A673 (cell line): ENCODE measurements around the gene CMTM4. TPM values are rescaled to one million over a fixed set of nuclear protein-coding genes. Genes with fewer than 3 reads are reported as not detected.
A peak's percentile ranks its signal among the peaks of the same experiment; 100 is the strongest.

Experiments used
- BruUV-seq: library from RNA; stranded (reverse); fragments of 400-500 nt; replicated peaks from 2 replicates; lab custom pipeline; 2021; lab: Mats Ljungman, UMichigan
- CTCF ChIA-PET: fragments of 300-600 bp; sonication (Branson Sonifier 250); formaldehyde crosslinking; loops from one replicate; lab custom pipeline; 2022; ENCODE audit warnings: antibody characterized with exemption; lab: Charles Lee
- POLR2A ChIA-PET: fragments of 300-600 bp; sonication (Branson Sonifier 250); formaldehyde crosslinking; loops from one replicate; lab custom pipeline; 2022; ENCODE audit warnings: antibody characterized with exemption; ENCODE audit not compliant: low non-redundant PET; lab: Charles Lee
- DNase-seq: peaks from one replicate; pipeline ENCODE4 v3.0.0-alpha.2; 2015; ENCODE audit warnings: low spot score
- H3K27ac ChIP-seq: fragments of 200-600 bp; sonication (generic); 2 replicates; pipeline ENCODE4 v1.5.1; 2016; ENCODE audit warnings: mixed run types, low read depth, mild to moderate bottlenecking, mixed read lengths, antibody characterized with exemption, low read length; ENCODE audit not compliant: poor library complexity, severe bottlenecking
- H3K27me3 ChIP-seq: fragments of 200-600 bp; sonication (generic); replicated peaks from 2 replicates; pipeline ENCODE4 v1.6.1; 2017; ENCODE audit warnings: mixed run types, low read depth, mild to moderate bottlenecking, mixed read lengths, antibody characterized with exemption, low read length; ENCODE audit not compliant: insufficient read depth, poor library complexity
- H3K36me3 ChIP-seq: fragments of 200-600 bp; sonication (generic); 2 replicates; pipeline ENCODE4 v1.6.1; 2016; ENCODE audit warnings: mixed run types, mild to moderate bottlenecking, mixed read lengths, antibody characterized with exemption, low read length; ENCODE audit not compliant: insufficient read depth, poor library complexity, severe bottlenecking
- H3K4me1 ChIP-seq: fragments of 200-600 bp; sonication (generic); 2 replicates; pipeline ENCODE4 v1.6.1; 2017; ENCODE audit warnings: mixed run types, mild to moderate bottlenecking, mixed read lengths, antibody characterized with exemption, low read length; ENCODE audit not compliant: insufficient read depth, poor library complexity, severe bottlenecking
- H3K4me3 ChIP-seq: fragments of 200-600 bp; sonication (generic); 2 replicates; pipeline ENCODE4 v1.5.1; 2016; ENCODE audit warnings: low read depth, mixed run types, mild to moderate bottlenecking, mixed read lengths, low read length; ENCODE audit not compliant: poor library complexity, severe bottlenecking
- H3K9me3 ChIP-seq: fragments of 200-600 bp; sonication (generic); 2 replicates; pipeline ENCODE4 v1.6.1; 2016; ENCODE audit warnings: mixed run types, low read depth, mild to moderate bottlenecking, mixed read lengths, antibody characterized with exemption, low read length; ENCODE audit not compliant: poor library complexity, severe bottlenecking
- CTCF ChIP-seq: fragments of 300-800, 200-600 bp; sonication (generic); conservative IDR thresholded peaks from 2 replicates; pipeline ENCODE4 v1.5.1; 2017; ENCODE audit warnings: low read depth, mild to moderate bottlenecking, antibody characterized with exemption, low read length, moderate library complexity, mixed read lengths
- EZH2 ChIP-seq: fragments of 200-600 bp; sonication (generic); IDR thresholded peaks from 2 replicates; pipeline ENCODE4 v1.6.1; 2017; ENCODE audit warnings: borderline replicate concordance, low read depth, mild to moderate bottlenecking, mixed read lengths, antibody characterized with exemption, low read length; ENCODE audit not compliant: poor library complexity, severe bottlenecking
- intact Hi-C: fragments of 100-400 bp; cut with micrococcal nuclease; formaldehyde crosslinking; loops from one replicate; pipeline ENCODE4 v1.10.0; 2022; ENCODE audit not compliant: unreplicated experiment
- total RNA-seq: library from RNA; stranded (reverse); gene quantifications from 2 replicates; pipeline ENCODE4 v1.2.3, GENCODE V29; 2021

CMTM4 gene
- total RNA-seq, 1 experiment from 2014 or later, result 30.3 TPM

GRCh38 chr16:66660422-66661209 lies 35.9 kb downstream of the CMTM4 start:
- DNase-seq, result peak; percentile 67
- Histone ChIP-seq H3K4me3 (no peak overlapping the region), H3K36me3 (no peaks in the 10 kb centered on the region), H3K9me3 (no peaks in the 10 kb centered on the region), H3K27ac (peak overlapping the region; percentile 25), H3K27me3 (no peaks in the 10 kb centered on the region), H3K4me1 (peaks cover 9% of the 10 kb centered on the region)
- POLR2A ChIA-PET, result interaction anchor here (0.6 kb wide), 1 partner anchor 20 kb away, joined by 25 read pairs; no protein-coding TSS in a partner anchor
- no TSS peak for BruUV-seq
- TF ChIP-seq EZH2 (no peak), CTCF (0 out of 2 replicates have a peak, but pooled peaks have one; percentile 15)
- intact Hi-C loops, result no loop called here
- CTCF ChIA-PET, result interaction anchor here (1.1 to 3.3 kb wide), 2 partner anchors 10 to 52 kb away, joined by 6 to 17 read pairs; no protein-coding TSS in a partner anchor

GRCh38 chr16:66658860-66659190 lies 37.7 kb downstream of the CMTM4 start:
- TF ChIP-seq EZH2, result no peak
- no peak for TF ChIP-seq CTCF
- ChIA-PET CTCF (no interaction called here), POLR2A (no interaction called here)
- H3K9me3 ChIP-seq, result no peaks in the 10 kb centered on the region
- no peak overlapping the region for H3K4me3 ChIP-seq
- DNase-seq, result no peak
- no peak overlapping the region for H3K27ac ChIP-seq
- intact Hi-C loops, result no loop called here
- no TSS peak for BruUV-seq
- no peaks in the 10 kb centered on the region for H3K36me3 ChIP-seq
- H3K4me1 ChIP-seq, result peaks cover 16% of the 10 kb centered on the region
- no peaks in the 10 kb centered on the region for H3K27me3 ChIP-seq

- CTCF ChIA-PET, result no interaction called here
Measured at GRCh38 chr16:66658143-66658859, 38.2 kb downstream of the CMTM4 start.

More at GRCh38 chr16:66658143-66658859, 38.2 kb downstream of the CMTM4 start:
- POLR2A ChIA-PET, result no interaction called here
- no TSS peak for BruUV-seq
- H3K4me1 ChIP-seq, result peaks cover 21% of the 10 kb centered on the region
- H3K27ac ChIP-seq, result no peak overlapping the region
- H3K36me3 ChIP-seq, result no peaks in the 10 kb centered on the region
- TF ChIP-seq CTCF, result 0 out of 2 replicates have a peak, but pooled peaks have one; percentile 16
- no peak for TF ChIP-seq EZH2
- no peak for DNase-seq
- intact Hi-C loops, result no loop called here
- no peaks in the 10 kb centered on the region for H3K27me3 ChIP-seq
- H3K4me3 ChIP-seq, result no peak overlapping the region
- H3K9me3 ChIP-seq, result no peaks in the 10 kb centered on the region
